NAMALWA (cell line): ENCODE results near the gene STK32C.
A peak's percentile ranks its signal among the peaks of the same experiment; 100 is the strongest.

Source experiments
- DNase-seq: peaks from one replicate; pipeline ENCODE4 v3.0.0-alpha.2; 2015; ENCODE audit warnings: low spot score

STK32C gene

DNA sequence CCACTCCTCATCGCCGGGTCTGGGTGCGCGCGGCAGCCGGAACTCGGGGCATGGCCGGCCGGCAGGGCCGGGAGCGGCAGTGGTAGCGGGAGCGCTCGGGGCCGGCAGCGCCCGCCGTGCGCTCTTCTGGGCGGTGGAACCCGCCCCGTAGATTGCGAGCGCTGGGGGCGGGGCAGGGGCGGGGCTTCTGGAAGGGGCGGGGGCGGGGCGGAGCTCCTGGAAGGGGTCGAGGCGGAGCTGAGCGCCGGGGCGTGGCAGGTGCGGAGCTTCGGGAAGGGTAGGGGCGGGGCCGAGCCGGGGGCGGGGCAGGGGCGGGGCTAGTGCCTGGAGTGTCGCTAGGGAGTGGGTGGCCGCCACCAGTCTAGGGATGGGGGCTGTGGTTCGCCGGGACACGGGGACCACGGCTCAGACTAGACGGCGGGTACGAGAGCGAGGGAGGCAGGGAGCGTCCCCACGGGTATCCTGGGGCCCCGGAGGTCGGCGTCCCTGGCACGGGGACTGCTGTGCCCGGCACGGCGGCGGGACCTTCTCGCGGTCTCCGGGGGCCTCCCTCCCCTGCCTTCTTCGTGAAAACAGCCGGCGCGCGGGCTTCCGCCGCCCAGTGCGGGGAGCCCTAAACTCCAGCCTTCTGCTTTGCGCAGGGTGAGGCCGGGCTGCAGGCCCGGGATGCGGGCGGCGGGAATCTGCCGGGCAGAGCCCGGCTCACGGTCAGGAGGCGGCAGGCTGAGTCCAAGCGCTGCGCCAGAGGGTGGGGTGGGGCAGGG, at the start of gene STK32C:
STK32C (minus strand) TSS at position 128 of the 764 bp plus-strand sequence; CDS start at position 11, 117 bp downstream.
- DNase-seq = peak; percentile 52

DNA sequence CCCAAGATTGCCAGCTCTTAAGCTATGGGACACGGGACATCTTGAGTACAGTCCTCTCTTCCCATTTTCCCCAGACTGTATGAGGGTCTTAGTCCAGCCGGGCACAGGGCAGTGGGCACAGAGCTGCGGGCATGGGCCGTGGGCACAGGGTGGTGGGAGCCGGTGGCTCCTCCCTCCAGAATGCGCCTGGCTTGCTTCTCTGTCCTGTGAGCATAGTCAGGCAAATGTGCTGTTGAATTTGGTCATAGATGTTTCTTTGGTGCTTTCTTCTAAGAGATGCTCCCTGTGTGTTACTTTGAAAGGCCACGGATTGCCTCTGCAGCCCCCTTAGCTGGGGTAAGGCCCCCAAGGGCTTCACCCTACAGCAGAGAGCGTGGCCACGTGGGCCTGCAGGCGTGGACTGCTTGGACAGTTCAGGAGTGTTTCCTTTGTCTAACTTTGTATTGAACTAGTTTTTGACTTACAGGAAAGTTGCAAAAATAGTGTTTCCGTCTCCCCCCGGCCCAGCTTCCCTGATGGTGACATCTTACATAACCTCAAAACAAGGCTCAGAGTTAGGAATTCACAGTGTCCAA, 49.0 kb upstream of the STK32C start:
- DNase-seq = no peak

DNA sequence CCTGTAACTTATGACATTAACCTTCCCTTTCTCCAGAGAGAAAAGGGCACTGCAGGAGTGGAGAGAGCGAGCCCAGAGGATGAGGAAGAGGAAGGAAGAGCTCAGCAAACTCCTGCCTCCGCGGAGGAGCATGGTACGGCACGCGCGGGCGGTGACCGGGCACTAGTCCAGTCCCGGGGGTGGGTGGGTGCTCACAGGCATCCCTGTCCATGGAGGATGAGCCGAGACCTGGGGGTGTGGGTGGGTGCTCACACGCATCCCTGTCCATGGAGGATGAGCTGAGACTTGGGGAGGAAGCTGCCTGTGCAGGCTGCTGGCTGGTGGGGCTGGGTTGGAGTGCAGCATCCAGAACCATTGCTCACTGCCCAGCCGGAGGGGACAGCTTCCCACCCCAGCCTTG, 48.0 kb upstream of the STK32C start:
- DNase-seq = no peak

DNA sequence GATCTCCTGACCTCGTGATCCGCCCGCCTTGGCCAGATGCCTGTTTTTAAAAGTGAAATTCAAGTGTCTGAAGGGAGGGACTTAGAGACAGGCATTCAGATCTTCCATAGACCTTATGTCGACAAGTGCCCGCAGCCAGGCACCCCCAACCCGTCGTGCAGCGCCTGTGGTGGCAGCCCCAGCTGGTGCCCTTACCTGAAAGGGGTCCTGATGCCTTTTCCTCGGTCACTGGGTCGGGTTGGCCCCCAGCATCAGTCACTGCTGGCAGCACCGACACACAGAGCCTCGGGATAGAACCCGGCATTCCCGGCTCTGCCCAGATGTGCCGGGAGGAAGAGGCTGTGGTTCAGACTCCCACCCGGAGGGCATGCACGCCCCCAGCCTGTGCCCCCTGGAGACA, 47.5 kb upstream of the STK32C start:
- DNase-seq = no peak

DNA sequence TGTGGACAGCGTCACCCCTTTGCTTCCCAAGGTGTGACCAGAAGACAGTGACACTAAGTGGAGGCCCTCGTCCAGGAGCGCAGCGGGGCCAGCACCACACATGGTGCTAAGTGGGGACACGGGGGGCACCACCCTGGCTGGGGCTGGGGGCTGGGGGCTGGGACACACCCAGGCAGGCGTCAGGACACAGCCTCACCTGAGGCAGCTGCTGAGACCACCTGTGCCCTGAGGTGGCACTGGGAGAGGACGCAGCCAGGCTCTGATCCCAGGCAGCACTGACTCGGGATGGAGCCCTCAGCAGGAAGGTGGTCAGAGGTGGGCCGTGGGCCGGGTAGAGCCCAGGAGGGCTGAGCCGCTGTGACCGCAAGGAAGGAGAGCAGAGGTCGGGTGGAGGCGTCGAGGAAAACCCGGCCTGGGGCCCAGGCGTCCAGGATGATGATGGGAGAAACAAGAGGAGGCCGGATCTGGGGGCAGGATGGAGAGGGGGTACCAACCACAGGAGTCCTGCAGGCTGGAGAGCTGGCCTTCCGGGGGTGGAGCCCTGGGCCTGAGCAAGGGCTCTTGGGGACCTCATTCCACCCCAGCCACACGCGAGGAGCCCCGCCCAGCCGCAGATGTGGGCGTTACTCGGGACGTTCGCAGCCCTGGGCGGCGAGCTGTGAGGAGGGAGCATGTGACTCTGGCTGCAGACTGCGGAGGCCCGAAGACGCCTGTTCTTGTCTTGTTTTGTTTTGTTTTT, 46.8 kb upstream of the STK32C start:
- DNase-seq = no peak

DNA sequence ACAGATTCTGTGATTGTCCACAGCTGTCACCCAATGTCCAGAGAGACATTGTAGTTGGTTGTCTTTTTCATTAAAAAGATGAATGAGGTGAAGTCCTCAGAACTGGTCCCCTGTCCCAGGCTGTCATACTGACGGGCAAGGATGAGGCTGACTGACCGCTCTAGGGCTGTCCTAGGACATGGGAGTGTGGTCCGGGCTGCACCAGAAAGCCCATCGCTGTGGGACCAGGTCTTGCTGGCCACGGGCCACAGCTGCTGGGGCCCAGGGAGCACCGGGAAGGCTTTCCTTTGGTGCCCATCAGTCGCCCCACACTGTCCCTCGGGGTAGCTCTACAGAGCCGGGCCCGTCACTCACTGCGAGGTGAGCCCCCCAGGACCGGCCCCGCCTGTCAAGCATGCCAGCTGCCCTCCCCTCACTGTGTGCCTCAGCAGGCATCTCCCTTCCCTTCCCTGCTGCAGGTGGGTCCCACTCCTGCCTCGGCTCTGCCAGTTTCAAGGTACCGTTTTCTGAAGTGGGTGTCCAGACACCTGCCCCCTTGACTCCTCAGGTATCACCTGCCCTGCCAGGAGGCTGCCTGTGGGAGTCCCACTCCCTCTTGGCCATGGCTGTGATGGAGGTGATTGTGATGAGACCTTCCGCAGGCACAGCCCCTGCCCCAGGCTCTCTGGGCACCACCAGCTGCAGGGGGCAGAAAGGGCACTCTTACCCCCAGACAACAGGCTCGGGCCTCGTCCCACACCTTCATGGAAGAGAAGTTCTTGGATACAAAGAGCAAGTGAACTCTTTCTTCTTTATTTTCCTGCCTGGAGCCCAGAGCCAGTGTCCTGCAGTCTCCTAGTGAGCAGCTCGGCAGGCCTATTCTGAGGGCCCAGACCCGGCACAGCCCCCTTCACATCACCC, 46.0 kb upstream of the STK32C start:
- DNase-seq = no peak

DNA sequence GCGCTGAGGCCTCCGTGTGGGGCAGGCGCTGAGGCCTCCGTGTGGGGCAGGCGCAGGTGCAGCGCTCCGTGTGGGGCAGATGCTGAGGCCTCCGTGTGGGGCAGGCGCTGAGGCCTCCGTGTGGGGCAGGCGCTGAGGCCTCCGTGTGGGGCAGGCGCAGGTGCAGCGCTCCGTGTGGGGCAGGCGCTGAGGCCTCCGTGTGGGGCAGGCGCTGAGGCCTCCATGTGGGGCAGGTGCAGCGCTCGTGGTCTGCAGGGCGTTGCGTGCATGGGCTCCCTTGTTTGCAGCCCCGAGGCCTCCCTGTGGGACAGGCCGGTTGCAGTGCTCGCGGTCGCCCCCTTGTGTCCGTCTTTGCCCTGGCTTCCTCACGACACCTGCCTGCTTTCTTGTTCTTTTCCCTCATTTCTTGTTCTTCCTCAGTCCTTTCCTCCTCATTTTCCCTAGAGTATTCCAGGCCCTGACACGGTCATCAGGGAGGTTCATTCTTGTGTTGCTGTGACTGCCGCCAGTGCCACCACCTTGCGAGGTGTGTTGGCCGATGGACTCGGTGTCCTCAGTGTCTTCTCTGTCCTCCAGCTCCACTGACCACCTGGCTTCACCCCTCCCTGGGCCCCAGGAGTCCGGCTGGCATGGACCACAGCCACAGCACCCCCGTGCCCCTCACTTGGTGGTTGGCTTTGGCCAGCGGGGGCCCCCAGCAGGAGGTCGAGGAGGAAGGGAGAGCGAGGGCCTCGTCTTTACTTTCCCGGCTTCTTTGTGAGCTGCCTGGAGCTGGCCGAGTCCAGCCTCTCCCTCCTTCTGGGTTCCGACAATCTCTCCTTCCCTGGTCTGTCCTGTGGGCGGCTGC, 44.9 kb upstream of the STK32C start:
- DNase-seq = peak; percentile 52

DNA sequence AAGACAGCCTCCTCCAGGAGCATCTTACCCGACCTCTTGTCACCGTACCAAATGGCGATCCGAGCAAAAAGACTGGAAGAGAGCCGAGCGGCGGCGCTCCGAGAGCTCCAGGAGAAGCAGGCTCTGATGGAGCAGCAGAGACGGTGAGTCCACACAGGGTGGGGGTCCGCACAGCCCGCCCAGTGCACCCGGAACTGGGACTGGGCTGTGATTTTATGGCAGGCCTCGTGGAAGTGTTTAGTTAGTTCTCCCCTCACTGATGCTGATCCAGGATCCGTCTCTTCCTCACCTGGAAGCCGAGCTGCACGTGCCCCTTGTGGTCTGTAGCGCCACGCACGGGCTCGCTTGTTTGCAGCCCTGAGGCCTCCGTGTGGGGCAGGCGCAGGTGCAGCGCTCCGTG, 43.9 kb upstream of the STK32C start:
- no peak for DNase-seq

DNA sequence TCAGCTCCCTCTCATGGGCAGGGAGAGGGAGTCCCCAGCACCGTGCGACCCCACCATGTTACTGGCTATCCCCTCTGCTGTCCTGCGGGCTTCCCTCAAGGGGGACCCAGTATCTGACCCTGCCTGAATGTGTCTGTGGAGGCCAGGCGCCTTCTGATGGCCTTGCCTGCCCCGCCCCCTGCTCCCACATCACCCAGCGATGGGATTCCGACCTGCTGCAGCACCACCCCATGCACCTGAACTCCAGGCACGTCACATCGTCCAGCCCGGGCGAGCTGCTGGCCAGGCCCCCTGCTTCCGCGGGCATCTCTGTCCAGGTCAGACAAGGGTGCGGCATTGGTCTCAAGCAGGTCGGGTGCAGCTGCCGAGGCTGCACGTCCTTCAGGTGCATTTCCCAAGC, 43.2 kb upstream of the STK32C start:
- DNase-seq = no peak

DNA sequence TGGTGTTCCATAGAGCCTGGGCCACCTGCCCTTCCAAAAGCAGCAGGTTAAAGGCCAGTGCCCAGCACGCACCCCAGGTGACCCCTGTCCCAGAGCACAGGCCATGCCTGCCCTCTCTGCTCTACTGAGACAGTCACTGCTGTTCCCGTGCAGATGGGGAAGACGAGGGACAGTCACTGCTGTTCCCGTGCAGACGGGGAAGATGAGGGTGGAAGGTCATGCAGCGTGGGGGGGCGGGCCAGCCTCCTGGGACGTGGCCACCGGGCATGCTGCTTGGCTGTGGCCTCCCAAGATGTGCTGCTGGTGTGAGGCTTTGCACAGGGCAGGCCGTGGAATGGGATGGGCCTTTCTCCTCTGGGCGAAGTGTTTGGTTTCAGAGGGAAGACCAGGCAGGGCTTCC, 42.6 kb upstream of the STK32C start:
- no peak for DNase-seq

DNA sequence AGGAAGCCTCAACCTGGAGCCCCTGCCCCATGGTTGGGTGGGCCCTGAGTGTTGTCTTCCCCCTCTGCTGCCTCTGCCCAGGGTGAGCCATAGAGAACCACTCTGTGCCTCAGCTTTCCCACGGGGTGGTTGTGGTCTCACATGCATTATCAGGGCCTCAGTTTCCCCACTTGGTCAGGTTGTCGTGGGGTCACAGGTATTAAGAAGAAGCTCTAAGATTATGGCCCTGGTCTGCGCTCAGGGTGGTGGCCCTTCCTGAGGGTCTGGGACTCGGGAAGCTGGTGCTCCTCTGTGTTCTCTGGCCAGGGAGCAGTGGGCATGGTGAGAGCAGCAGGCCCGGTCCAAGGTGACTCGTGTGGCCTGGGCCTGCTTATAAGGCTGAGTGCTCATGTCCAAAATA, 42.0 kb upstream of the STK32C start:
- DNase-seq = no peak

DNA sequence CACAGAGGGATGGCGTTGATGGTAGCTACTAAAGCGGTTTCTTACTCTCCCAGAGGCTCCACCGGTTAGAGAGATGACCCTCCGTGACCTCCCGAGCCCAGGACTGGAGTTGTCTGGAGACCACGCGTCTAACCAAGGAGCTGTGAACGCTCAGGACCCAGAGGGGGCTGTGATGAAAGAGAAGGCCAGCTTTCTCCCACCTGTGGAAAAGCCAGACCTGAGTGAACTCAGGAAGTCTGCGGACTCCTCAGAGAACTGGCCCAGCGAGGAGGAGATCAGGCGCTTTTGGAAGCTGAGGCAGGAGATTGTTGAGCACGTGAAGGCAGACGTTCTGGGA, 40.1 kb upstream of the STK32C start:
- DNase-seq = no peak

DNA sequence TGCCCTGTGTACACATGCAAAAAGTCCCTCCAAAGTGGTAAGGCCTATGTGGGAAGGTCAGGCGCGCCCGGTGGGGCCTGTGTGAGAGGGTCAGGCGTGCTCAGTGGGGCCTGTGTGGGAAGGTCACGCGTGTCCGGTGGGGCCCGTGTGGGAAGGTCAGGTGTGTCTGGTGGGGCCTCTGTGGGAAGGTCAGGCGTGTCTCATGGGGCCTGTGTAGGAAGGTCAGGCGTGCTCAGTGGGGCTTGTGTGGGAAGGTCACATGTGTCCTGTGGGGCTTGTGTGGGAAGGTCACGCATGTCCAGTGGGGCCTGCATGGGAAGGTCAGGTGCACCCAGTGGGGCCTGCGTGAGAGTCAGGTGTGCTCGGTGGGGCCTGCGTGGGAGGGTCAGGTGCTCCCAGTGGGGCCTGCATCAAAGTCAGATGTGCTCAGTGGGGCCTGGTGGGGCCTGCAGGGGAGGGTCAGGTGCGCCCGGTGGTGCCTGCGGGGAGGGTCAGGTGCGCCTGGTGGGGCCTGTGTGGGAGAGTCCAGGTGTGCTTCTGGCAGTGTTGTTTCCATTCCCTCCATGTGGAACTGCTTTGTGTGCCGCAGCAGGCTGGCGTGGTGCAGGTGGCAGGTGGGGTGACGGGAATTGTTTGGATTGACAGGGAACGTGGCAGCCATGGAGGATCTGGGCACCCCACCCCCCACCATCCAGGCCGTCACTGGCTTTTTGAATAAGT, 39.6 kb upstream of the STK32C start:
- no peak for DNase-seq

DNA sequence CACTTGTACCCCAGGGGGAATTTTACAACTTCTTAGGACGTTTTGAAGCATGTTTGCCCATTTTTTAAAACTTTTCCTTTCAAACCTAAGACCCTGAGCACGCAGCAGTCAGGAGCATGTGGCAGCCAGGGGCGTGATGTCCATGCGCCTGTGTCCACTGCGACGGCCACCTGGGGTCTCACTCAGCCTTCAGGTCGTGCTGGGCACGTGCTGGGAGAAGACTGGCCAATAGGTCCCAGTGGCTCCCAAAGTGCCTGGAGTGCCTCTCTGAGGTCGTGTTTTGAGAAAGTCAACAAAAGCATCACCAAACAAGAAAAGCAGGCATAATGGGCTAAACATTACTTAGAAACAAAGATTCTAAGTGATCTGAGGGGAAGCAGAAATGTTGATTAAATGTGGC, 39.1 kb upstream of the STK32C start:
- no peak for DNase-seq

DNA sequence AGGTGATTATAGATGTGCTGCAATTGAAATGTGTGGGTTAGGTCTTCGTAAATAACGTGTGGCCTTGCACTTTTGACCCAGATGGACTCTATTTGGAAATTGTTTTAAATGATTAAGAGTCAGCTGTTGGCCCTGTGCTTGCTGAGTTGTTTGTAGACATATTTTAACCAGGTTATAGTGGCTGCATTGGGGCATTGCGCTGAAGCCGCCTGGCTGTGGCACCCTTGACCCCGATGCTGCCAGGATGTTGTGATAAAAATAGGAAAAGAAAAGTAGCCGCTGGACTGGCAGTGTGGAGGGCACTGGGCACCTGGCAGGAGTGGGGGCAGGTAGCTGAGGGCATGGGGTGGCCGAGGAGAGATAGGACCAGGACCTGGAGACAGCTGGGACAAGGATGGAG, 37.6 kb upstream of the STK32C start:
- DNase-seq = no peak

DNA sequence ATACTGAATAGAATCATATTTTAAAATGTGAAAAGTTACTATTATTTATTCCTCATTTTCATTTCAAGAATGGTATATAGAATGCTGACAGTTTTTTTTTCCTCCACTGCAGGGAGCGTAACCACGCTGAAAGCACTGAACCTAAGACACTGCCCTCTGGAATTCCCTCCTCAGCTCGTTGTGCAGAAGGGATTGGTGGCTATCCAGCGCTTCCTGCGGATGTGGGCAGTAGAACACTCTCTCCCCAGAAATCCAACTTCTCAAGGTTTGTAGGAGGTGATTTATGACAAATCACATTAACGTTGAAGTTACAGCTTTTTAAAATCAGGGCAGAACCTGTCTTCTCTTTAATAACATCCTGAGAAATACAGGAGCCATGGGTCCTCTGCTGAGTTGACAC, 36.6 kb upstream of the STK32C start:
- DNase-seq = no peak

DNA sequence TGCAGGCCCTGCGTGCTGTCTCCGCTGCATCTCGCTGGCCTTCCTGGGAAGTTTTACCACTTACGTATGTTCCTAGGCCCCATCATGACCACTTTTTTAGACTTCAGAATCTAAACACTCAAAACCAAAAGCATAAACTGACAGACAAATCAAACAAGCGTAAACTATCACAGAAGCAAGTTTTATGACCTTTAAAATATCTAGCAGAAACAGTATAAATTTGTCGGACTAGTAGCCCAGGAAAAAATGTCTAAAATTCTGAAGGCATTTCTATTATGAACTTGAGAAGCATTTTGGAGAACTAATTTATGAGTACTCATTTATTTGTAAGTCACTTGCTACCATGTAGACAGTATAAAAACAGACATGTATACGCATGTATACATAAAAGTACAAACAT, 34.8 kb upstream of the STK32C start:
- no peak for DNase-seq

DNA sequence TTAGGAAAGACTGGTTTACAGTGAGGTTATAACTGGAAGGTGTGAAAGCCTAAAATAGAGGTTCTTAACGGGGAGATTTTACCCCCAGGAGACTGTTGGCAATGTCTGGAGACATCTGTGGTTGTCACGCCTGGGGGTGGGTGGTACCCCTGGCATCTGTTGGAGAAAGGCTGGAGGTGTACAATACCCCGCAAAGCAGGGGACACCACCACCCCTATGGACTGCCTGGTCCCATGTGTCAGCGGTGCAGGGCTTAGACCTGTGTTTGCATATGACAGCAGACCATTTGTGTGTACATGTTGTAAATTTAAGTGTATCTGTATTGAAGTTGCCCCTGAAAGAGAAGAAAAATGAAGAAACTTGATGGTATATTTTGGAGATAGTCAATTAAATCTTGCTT, 34.0 kb upstream of the STK32C start:
- DNase-seq = no peak

DNA sequence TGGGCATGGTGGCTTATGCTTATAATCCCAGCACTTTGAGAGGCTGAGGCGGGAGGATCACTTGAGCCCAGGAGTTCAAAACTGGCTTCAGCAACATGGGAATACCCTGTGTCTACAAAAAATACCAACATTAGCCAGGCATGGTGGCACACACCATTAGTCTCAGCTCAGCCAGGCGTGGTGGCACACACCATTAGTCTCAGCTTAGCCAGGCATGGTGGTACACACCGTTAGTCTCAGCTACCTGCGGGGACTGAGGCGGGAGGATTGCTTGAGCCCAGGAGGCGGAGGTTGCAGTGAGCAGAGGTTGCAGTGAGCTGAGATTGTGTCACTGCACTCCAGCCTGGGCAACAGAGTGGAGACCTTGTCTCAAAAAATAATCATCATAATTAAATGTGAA, 33.3 kb upstream of the STK32C start:
- peak; percentile 29 for DNase-seq

DNA sequence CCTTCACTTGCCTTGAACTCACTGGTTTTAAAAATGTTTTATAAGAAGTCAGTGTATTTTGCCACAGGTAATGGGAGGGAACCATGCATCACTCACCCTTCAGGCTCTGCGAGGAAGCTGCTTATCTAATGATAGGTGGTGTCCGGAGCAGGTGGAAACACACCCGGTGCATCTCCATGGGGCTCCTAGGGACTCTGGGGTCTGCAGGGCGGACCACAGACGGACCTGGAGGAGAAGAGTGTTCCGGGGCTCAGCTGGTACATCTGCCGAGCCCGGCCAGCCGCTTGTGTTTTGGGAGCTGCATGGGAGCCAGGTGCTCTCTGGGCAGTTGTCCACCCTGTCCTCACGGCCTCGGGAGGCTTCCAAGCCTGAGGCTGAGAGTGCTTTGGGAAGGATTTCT, 31.5 kb upstream of the STK32C start:
- DNase-seq = no peak

DNA sequence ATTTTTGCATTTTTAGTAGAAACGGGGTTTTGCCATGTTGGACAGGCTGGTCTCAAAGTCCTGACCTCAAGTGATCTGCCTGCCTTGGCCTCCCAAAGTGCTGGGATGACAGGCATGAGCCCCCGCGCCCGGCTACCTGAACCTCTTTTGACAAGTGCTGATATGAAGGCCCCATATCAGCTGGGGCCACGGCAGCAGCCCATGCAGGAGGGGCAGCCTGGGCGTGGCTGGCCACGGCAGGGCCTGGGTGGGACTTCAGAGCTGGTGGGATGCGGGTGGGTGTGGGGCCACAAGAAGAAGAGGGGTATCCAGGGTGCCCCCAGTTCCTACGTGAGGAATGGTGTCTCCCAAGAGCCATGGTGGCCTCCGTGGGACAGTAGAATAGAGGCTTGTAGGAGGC, 31.1 kb upstream of the STK32C start:
- no peak for DNase-seq
